DMS 273 (cell line): ENCODE data around the gene LRIT1.

Experiments
- DNase-seq: peaks from one replicate; lab custom pipeline; 2025; ENCODE audit not compliant: unreplicated experiment; lab: John Stamatoyannopoulos, UW

LRIT1 gene

DNA sequence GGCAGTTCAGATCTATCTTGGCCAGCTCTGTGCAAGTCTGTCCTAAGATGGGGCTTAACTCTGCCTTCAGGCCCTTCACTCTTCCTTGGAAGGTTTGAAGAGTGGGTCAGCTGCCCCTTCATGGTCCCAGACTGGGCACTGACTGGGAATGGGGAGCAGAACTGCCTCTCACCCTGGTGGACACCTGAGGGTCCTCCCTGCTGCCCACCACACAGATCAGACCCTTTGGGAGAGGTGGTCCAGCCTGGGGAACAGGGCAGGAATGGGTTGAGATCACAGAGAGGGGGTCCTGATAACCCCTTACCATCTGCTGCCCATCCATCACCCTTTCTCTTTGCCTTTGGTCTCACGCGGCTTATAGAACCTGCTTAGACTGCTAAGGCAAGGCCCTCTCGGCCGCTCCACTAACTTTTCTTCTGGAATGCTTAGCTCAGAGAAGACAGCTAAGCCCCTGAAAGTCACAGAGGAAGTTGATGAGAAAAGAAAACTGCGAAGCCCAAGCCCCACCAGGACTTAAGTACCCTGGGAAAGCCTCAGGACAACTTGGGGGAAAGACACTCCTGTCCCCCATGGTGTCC is 47.4 kb downstream of the LRIT1 start:
- DNase-seq = no peak

DNA sequence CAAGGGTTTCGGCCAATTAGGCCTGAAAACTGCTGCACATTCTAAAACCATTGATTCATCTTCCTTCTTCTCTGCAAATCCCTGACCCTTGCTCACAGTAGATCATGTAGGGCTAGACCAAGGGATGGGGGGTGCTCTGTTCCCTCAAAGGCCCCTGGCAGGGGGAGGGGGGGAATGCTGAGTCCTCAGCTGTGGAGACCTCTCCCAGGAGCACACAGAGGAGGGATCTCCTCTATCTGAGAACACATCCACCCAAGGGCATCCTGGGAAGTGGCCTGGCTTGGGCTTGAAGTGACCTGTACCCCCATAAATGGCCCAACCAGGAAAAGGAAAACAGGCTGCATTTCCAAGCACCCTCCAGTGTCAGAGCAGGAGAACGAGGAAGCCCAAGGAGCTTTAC is 48.0 kb downstream of the LRIT1 start:
- no peak for DNase-seq

DNA sequence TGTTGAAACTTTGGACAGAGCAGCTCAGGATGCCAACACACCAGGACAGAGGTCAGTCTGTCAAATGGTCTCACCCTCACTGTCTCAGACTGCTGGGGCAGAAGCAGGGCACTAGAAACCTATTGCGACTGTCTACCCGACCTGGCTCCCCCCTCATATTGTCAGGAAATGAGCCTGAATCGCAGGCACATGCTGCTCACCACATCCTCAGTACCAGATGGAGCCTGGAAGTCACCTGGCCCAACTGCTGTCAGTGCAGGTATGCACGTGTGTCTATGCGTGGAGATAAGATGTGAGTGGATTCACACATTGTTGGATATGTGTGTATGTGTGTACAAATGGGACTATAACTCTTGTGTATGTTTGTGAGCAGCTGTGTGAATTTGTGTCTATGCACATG is 50.2 kb downstream of the LRIT1 start:
- DNase-seq = no peak

GRCh38 chr10:84190621-84191020 is 50.7 kb downstream of the LRIT1 start:
- no peak for DNase-seq

- DNase-seq = no peak
Measured at GRCh38 chr10:84188815-84189214, 52.5 kb downstream of the LRIT1 start.

DNA sequence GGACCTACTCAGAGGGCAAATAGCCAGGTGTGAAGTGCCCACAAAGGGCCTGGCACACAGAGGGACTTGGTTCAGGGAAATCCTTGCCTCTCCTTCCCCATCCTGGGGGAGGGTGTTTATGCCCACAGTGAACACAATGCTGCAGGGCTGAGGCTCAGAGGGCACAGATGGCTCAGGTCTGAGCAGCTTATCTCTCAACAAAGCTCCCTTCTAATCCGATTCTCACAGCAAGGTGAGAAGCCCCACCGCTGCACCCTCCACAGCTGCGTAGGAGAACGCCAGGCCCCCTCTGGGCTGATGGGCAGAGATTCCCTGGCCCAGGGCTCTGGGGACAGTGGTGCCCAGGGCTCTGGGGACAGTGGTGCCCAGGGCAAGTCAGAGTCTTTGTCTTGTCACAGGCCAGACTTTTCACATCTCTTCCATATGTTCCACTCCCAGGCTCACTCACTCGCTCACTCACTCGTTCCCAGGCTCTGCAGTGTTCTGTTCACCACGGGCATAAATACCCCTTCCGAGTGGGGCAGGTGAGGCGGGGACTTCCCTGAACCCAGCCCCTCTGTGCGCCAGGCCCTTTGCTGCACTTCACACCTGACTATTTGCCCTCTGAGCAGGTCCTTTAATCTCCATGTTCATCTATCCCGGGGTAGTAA is 55.7 kb downstream of the LRIT1 start:
- DNase-seq = no peak

GRCh38 chr10:84184517-84184916 is 56.8 kb downstream of the LRIT1 start:
- no peak for DNase-seq

DNA sequence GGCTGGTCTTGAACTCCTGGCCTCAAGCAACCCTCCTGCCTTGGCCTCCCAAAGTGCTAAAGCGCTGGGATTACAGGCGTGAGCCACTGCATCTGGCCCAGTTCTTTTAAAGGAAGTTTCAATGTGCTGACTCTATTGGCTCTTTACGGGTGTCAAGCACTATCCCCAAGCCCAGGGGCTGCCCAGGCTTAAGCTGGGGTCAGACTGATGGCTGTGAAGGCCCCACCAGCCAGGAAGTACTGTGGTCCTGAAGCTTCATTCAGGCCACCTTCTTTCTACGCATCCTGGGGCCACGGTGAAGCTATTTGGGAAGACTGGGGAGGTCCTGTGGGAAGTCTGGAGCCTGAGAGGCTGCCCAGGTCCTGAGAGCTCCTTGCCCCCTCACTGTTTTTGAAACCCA is 59.7 kb downstream of the LRIT1 start:
- DNase-seq = no peak
